B cell (primary cell): Measurements from ENCODE around the gene CNTNAP4. TPM values are rescaled to one million over a fixed set of nuclear protein-coding genes. Genes with fewer than 3 reads are reported as not detected.

Source experiments
- ATAC-seq: fragments of 200-7000 bp; cut with Tn5 transposase; one replicate; pipeline ENCODE4 v1.10.0; 2021; ENCODE audit warnings: low read depth, mild to moderate bottlenecking, moderate number of reproducible peaks, moderate library complexity
- CTCF ChIA-PET: fragments of 350-600 bp; sonication (Branson Sonifier 250); formaldehyde crosslinking; loops from one replicate; lab custom pipeline; 2021; ENCODE audit warnings: antibody characterized with exemption, inconsistent platforms; lab: Charles Lee
- POLR2A ChIA-PET: fragments of 350-600 bp; sonication (Branson Sonifier 250); formaldehyde crosslinking; loops from one replicate; lab custom pipeline; 2021; ENCODE audit warnings: antibody characterized with exemption; lab: Charles Lee
- DNase-seq: peaks from one replicate; pipeline ENCODE4 v3.0.0; 2013
- H2AFZ ChIP-seq: 2 replicates; pipeline ENCODE4 v1.6.1; 2012; ENCODE audit warnings: mild to moderate bottlenecking, low read depth, low read length; ENCODE audit not compliant: insufficient read depth, poor library complexity, severe bottlenecking
- H3K27ac ChIP-seq, 2 donors: 1 replicate in 1 of 2; 2 replicates in 1 of 2; pipeline ENCODE4 v1.5.1; 2012 to 2013; ENCODE audit warnings: low read length in 2 of 2, mild to moderate bottlenecking in 2 of 2, moderate library complexity in 1 of 2
- H3K27me3 ChIP-seq, 4 experiments: fragments of 200-600 bp in 1 of 4; sonication (generic) in 1 of 4; replicated peaks in 1 of 4; 1 replicate in 2 of 4; 2 replicates in 2 of 4; pipeline versions ENCODE4 v1.6.1 to v1.7.0; 2013 to 2016; ENCODE audit warnings: low read length in 3 of 4, mild to moderate bottlenecking in 2 of 4, mixed read lengths in 1 of 4, moderate library complexity in 1 of 4; ENCODE audit not compliant: insufficient read depth in 4 of 4, control insufficient read depth in 3 of 4; ENCODE audit errors: control extremely low read depth in 1 of 4
- H3K36me3 ChIP-seq, 2 experiments: replicated peaks in 1 of 2; 1 replicate in 1 of 2; 2 replicates in 1 of 2; pipeline versions ENCODE4 v1.6.1 to v1.7.1; 2013; ENCODE audit warnings: low read length in 1 of 2; ENCODE audit not compliant: insufficient read depth in 2 of 2, control insufficient read depth in 1 of 2; ENCODE audit errors: control extremely low read depth in 1 of 2, extremely low read depth in 1 of 2
- H3K4me1 ChIP-seq, 2 donors: fragments of 200-600 bp in 1 of 2; sonication (generic) in 1 of 2; 1 replicate in 1 of 2; 2 replicates in 1 of 2; pipeline versions ENCODE4 v1.5.1 to v1.6.1; 2013 to 2017; ENCODE audit warnings: low read length in 2 of 2; ENCODE audit not compliant: control insufficient read depth in 2 of 2, insufficient read depth in 2 of 2
- H3K4me2 ChIP-seq: replicated peaks from 2 replicates; pipeline ENCODE3; 2012; ENCODE audit warnings: mild to moderate bottlenecking, low read depth, low read length; ENCODE audit not compliant: poor library complexity, severe bottlenecking
- H3K4me3 ChIP-seq, 5 experiments: fragments of 200-600 bp in 1 of 5; sonication (generic) in 1 of 5; 1 replicate in 3 of 5; 2 replicates in 2 of 5; pipeline versions ENCODE4 v1.5.1 to v1.7.0; 2011 to 2016; ENCODE audit warnings: low read length in 4 of 5, mild to moderate bottlenecking in 4 of 5, low read depth in 2 of 5, control low read depth in 1 of 5, moderate library complexity in 1 of 5; ENCODE audit not compliant: insufficient read depth in 1 of 5; ENCODE audit errors: control extremely low read depth in 1 of 5, extremely low read depth in 1 of 5
- H3K79me2 ChIP-seq: fragments of 200-600 bp; sonication (generic); one replicate; pipeline ENCODE4 v1.6.0; 2016; ENCODE audit warnings: low read length; ENCODE audit not compliant: control insufficient read depth, insufficient read depth
- H3K9ac ChIP-seq: fragments of 200-600 bp; sonication (generic); 2 replicates; pipeline ENCODE4 v1.6.1; 2017; ENCODE audit warnings: mild to moderate bottlenecking, low read length, moderate library complexity
- H3K9me3 ChIP-seq, 3 donors: one replicate each; pipeline versions ENCODE4 v1.6.1 to v1.7.1; 2013; ENCODE audit warnings: low read length in 2 of 3; ENCODE audit not compliant: control insufficient read depth in 2 of 3, insufficient read depth in 1 of 3; ENCODE audit errors: control extremely low read depth in 1 of 3
- H4K20me1 ChIP-seq: 2 replicates; pipeline ENCODE4 v1.6.0; 2012; ENCODE audit warnings: mild to moderate bottlenecking, low read length; ENCODE audit not compliant: insufficient read depth, control insufficient read depth, poor library complexity, severe bottlenecking
- H3K27ac Mint-ChIP-seq: one replicate; pipeline ENCODE4 v1.8.0; 2021; ENCODE audit warnings: mixed read lengths
- H3K27me3 Mint-ChIP-seq: one replicate; pipeline ENCODE4 v1.8.0; 2021; ENCODE audit warnings: mixed read lengths
- H3K4me1 Mint-ChIP-seq: one replicate; pipeline ENCODE4 v1.8.0; 2021; ENCODE audit warnings: mixed read lengths
- H3K4me3 Mint-ChIP-seq: one replicate; pipeline ENCODE4 v1.8.0; 2021; ENCODE audit warnings: mixed read lengths
- H3K9me3 Mint-ChIP-seq: one replicate; pipeline ENCODE4 v1.8.0; 2022; ENCODE audit warnings: mixed read lengths; ENCODE audit not compliant: insufficient read depth
- CTCF ChIP-seq: fragments of 200-600 bp; IDR thresholded peaks from one replicate; pipeline ENCODE4 v1.8.0; 2022; ENCODE audit warnings: antibody characterized with exemption, mild to moderate bottlenecking
- EZH2 ChIP-seq: IDR thresholded peaks from 2 replicates; pipeline ENCODE4 v1.6.1; 2012; ENCODE audit warnings: borderline replicate concordance, low read depth, mild to moderate bottlenecking, moderate library complexity, low read length; ENCODE audit not compliant: insufficient read depth, poor library complexity, severe bottlenecking
- WGBS: methylation state at CpG from one replicate; pipeline ENCODE4 v1.1.5; 2013; ENCODE audit warnings: missing lambda C conversion rate; ENCODE audit not compliant: insufficient coverage; 5-methylcytosine and 5-hydroxymethylcytosine counted together
- intact Hi-C: fragments of 100-400 bp; cut with micrococcal nuclease; formaldehyde crosslinking; loops from one replicate; pipeline ENCODE4 v1.10.0; 2022
- polyA plus RNA-seq: library from polyadenylated mRNA; depleted of rRNA; stranded (reverse); fragments of >200 nt; gene quantifications from 2 replicates; pipeline ENCODE4 v1.2.3, GENCODE V29; 2012
- total RNA-seq, 2 donors: library from RNA; stranded (reverse); fragments of 120-200 nt in 1 of 2; gene quantifications; 1 replicate in 1 of 2; 2 replicates in 1 of 2; pipeline versions ENCODE4 v1.2.3 to v1.2.4, GENCODE V29; 2013 to 2022

The CNTNAP4 gene
- total and polyA plus RNA-seq, 2 donors (not counting 1 experiment from before 2014, with no cell fraction given), result 0.06 TPM; not detected in 1

DNA sequence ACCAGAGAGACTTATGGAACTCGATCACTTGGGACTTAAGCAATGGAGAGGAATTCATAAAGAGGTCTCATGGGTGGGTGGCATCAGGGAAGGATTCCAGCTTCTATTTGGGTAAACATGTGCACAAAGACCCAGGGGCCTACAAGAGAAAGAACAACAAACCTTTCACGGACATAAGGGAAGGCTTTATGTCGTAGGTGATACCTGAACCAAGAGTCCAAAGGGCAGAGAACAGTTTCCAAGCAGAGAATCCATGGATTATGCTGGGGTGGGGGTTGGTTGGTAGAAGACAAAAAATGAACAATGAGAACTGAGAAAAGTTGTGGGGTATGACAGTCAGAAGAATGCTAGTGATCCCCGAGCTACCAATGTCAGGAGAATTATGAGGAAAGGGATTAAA is 119.8 kb downstream of the CNTNAP4 start:
- no peak overlapping the region for H3K27ac ChIP-seq
- no peaks in the 10 kb centered on the region for H3K4me1 ChIP-seq
- POLR2A ChIA-PET, result no interaction called here
- WGBS, result 61% methylated on average over 4 of the region's 4 CpGs
- ATAC-seq (no peak), DNase-seq (no peak)
- no peaks in the 10 kb centered on the region for H4K20me1 ChIP-seq
- H3K27me3 ChIP-seq, result no peaks in the 10 kb centered on the region
- Mint-ChIP-seq H3K27me3 (no peaks in the 10 kb centered on the region), H3K9me3 (no peaks in the 10 kb centered on the region), H3K4me3 (no peak overlapping the region), H3K27ac (no peak overlapping the region), H3K4me1 (no peaks in the 10 kb centered on the region)
- no peak overlapping the region for H3K9ac ChIP-seq
- intact Hi-C loops, result no loop called here
- H3K36me3 ChIP-seq, result no peaks in the 10 kb centered on the region
- no peak overlapping the region for H2AFZ ChIP-seq
- H3K4me2 ChIP-seq, result no peak overlapping the region
- no peak overlapping the region for H3K4me3 ChIP-seq
- no peak for TF ChIP-seq EZH2
- no peak for TF ChIP-seq CTCF
- peaks cover 0 to 3% (median 0%) of the 10 kb centered on the region in 3 donors for H3K9me3 ChIP-seq
- CTCF ChIA-PET, result no interaction called here
- H3K79me2 ChIP-seq, result no peaks in the 10 kb centered on the region

GRCh38 chr16:76409706-76410105 is 132.5 kb downstream of the CNTNAP4 start:
- TF ChIP-seq EZH2 (no peak), CTCF (no peak)
- H3K4me1 Mint-ChIP-seq, result no peaks in the 10 kb centered on the region
- Histone ChIP-seq H3K4me2 (no peak overlapping the region), H3K4me1 (no peaks in the 10 kb centered on the region), H2AFZ (no peak overlapping the region), H3K79me2 (no peaks in the 10 kb centered on the region), H3K9ac (no peak overlapping the region), H4K20me1 (no peaks in the 10 kb centered on the region), H3K27me3 (no peaks in the 10 kb centered on the region), H3K4me3 (no peak overlapping the region), H3K36me3 (no peaks in the 10 kb centered on the region), H3K9me3 (peaks cover 0 to 1% (median 0%) of the 10 kb centered on the region in 3 donors), H3K27ac (no peak overlapping the region)
- ATAC-seq, result no peak
- no peak overlapping the region for H3K4me3 Mint-ChIP-seq
- POLR2A ChIA-PET, result no interaction called here
- CTCF ChIA-PET, result no interaction called here
- no peak overlapping the region for H3K27ac Mint-ChIP-seq
- H3K27me3 Mint-ChIP-seq, result no peaks in the 10 kb centered on the region
- DNase-seq, result no peak
- no CpG with 5 or more reads among the region's 1 CpG for WGBS
- intact Hi-C loops, result no loop called here
- peaks cover 3% of the 10 kb centered on the region for H3K9me3 Mint-ChIP-seq
